Transverse colon (tissue), 4 donors: ENCODE data around the gene ATP1A2. TPM values are rescaled to one million over a fixed set of nuclear protein-coding genes. Genes with fewer than 3 reads are reported as not detected.

Experiments
- DNase-seq: peaks from one replicate; pipeline ENCODE4 v3.0.0-alpha.2; 2019
- H3K27ac ChIP-seq, 4 donors: fragments of 200-600 bp; sonication (generic); 2 replicates each; pipeline ENCODE4 v1.5.1; 2016 to 2018; ENCODE audit warnings: inconsistent platforms in 4 of 4
- H3K27me3 ChIP-seq: fragments of 200-600 bp; sonication (generic); 2 replicates; pipeline ENCODE4 v1.5.1; 2017; ENCODE audit warnings: inconsistent platforms
- H3K36me3 ChIP-seq, 4 donors: fragments of 200-600 bp; sonication (generic); 2 replicates each; pipeline ENCODE4 v1.5.1; 2017 to 2019; ENCODE audit warnings: inconsistent platforms in 4 of 4
- H3K4me1 ChIP-seq, 4 donors: fragments of 200-600 bp; sonication (generic); 2 replicates each; pipeline ENCODE4 v1.5.1; 2017 to 2020; ENCODE audit warnings: inconsistent platforms in 4 of 4
- H3K4me3 ChIP-seq, 4 donors: fragments of 200-600 bp; sonication (generic); 1 replicate in 1 of 4; 2 replicates in 3 of 4; pipeline versions ENCODE4 v1.5.1 to v1.6.1; 2017 to 2019; ENCODE audit warnings: inconsistent platforms in 4 of 4
- H3K9me3 ChIP-seq, 2 donors: fragments of 200-600 bp; sonication (generic); 2 replicates each; pipeline ENCODE4 v1.5.1; 2017 to 2019; ENCODE audit warnings: inconsistent platforms in 2 of 2
- EP300 ChIP-seq: sonication (generic); formaldehyde crosslinking; IDR thresholded peaks from one replicate; pipeline ENCODE4 v1.6.1; 2017; ENCODE audit warnings: antibody characterized with exemption, low read depth
- POLR2A ChIP-seq: fragments of 450-650 bp; IDR thresholded peaks from one replicate; pipeline ENCODE4 v1.6.1; 2016; ENCODE audit warnings: antibody characterized with exemption, mild to moderate bottlenecking, moderate library complexity
- POLR2AphosphoS5 ChIP-seq, 3 donors: sonication (generic); formaldehyde crosslinking; IDR thresholded peaks; one replicate each; pipeline ENCODE4 v1.6.1; 2016; ENCODE audit warnings: antibody characterized with exemption in 3 of 3
- WGBS, 2 donors: methylation state at CpG; one replicate each; pipeline ENCODE4 v1.1.5; 2018; ENCODE audit warnings: low coverage in 1 of 2; 5-methylcytosine and 5-hydroxymethylcytosine counted together
- in situ Hi-C, 4 donors: fragments of 200-750 bp; cut with MboI; loops; one replicate each; pipeline versions ENCODE4 v1.15.0 to v1.15.1; 2017; ENCODE audit warnings: low sequenced_read_pairs in 3 of 4, low pct_ligation_motif_present in 1 of 4, low pct_unique_long_range_greater_than_20kb in 1 of 4
- intact Hi-C: fragments of 100-400 bp; cut with DNase I; formaldehyde crosslinking; loops from one replicate; pipeline ENCODE4 v1.15.1; 2023; ENCODE audit warnings: low total_unique reads
- total RNA-seq, 4 donors: library from RNA; depleted of rRNA; stranded (reverse); fragments of >200 nt; gene quantifications; one replicate each; pipeline ENCODE4 v1.1.0, GENCODE V29; 2016
- TF ChIP-seq, protein P1 (sequence below), 5 experiments: fragments of 200-600 bp in 3 of 5; fragments of 450-650 bp in 2 of 5; sonication (generic) in 3 of 5; IDR thresholded peaks; 1 replicate in 2 of 5; 2 replicates in 3 of 5; pipeline ENCODE4 v1.5.1; 2016 to 2017; ENCODE audit warnings: antibody characterized with exemption in 5 of 5, inconsistent platforms in 3 of 5, mild to moderate bottlenecking in 2 of 5, moderate library complexity in 1 of 5

The ATP1A2 gene
- total RNA-seq, 4 donors from 2014 or later, result 11.4 to 40.8 (median 23.1) TPM

- Histone ChIP-seq H3K36me3 (no peaks in the 10 kb centered on the region), H3K9me3 (no peaks in the 10 kb centered on the region), H3K27ac (no peak overlapping the region), H3K4me3 (no peak overlapping the region), H3K4me1 (no peaks in the 10 kb centered on the region), H3K27me3 (no peaks in the 10 kb centered on the region)
- intact Hi-C loops, result no loop called here
- no peak for DNase-seq
- in situ Hi-C loops, result no loop called here
- WGBS, 2 donors, result 13 to 17% methylated on average over 1 of the region's 1 CpG
- no peak for TF ChIP-seq EP300
- no peak for TF ChIP-seq POLR2AphosphoS5 (IDR thresholded peaks at IDR 0.05)
- TF ChIP-seq POLR2A, result no peak
- TF ChIP-seq, protein P1, sequence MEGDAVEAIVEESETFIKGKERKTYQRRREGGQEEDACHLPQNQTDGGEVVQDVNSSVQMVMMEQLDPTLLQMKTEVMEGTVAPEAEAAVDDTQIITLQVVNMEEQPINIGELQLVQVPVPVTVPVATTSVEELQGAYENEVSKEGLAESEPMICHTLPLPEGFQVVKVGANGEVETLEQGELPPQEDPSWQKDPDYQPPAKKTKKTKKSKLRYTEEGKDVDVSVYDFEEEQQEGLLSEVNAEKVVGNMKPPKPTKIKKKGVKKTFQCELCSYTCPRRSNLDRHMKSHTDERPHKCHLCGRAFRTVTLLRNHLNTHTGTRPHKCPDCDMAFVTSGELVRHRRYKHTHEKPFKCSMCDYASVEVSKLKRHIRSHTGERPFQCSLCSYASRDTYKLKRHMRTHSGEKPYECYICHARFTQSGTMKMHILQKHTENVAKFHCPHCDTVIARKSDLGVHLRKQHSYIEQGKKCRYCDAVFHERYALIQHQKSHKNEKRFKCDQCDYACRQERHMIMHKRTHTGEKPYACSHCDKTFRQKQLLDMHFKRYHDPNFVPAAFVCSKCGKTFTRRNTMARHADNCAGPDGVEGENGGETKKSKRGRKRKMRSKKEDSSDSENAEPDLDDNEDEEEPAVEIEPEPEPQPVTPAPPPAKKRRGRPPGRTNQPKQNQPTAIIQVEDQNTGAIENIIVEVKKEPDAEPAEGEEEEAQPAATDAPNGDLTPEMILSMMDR (IDR thresholded peaks at IDR 0.05), result no peak
Observed at GRCh38 chr1:160143695-160144094, 28.1 kb downstream of the ATP1A2 start.

GRCh38 chr1:160144921-160145320 is 29.4 kb downstream of the ATP1A2 start:
- 64 to 86% methylated on average over 3 to 4 of the region's 4 CpGs for WGBS, 2 donors
- no peaks in the 10 kb centered on the region for H3K36me3 ChIP-seq
- H3K4me3 ChIP-seq, result no peak overlapping the region
- DNase-seq, result no peak
- H3K27ac ChIP-seq, result no peak overlapping the region
- TF ChIP-seq POLR2AphosphoS5 (IDR thresholded peaks at IDR 0.05) (no peak), EP300 (no peak), POLR2A (no peak)
- TF ChIP-seq, protein P1 (IDR thresholded peaks at IDR 0.05), result no peak
- intact Hi-C loops (no loop called here), in situ Hi-C loops (no loop called here)
- H3K9me3 ChIP-seq, result no peaks in the 10 kb centered on the region
- peaks cover 0 to 4% (median 0%) of the 10 kb centered on the region in 4 donors for H3K4me1 ChIP-seq
- no peaks in the 10 kb centered on the region for H3K27me3 ChIP-seq

GRCh38 chr1:160146107-160146506 is 30.5 kb downstream of the ATP1A2 start:
- Histone ChIP-seq H3K36me3 (no peaks in the 10 kb centered on the region), H3K4me3 (no peak overlapping the region), H3K27me3 (no peaks in the 10 kb centered on the region), H3K27ac (no peak overlapping the region), H3K4me1 (peaks cover 0 to 4% (median 0%) of the 10 kb centered on the region in 4 donors), H3K9me3 (no peaks in the 10 kb centered on the region)
- 89% methylated on average over 14 of the region's 14 CpGs; no CpG with 5 or more reads in 1 of the 2 donors for WGBS, 2 donors
- DNase-seq, result no peak
- TF ChIP-seq, protein P1 (IDR thresholded peaks at IDR 0.05), result no peak
- TF ChIP-seq POLR2AphosphoS5 (IDR thresholded peaks at IDR 0.05), result no peak
- no peak for TF ChIP-seq POLR2A
- TF ChIP-seq EP300, result no peak
- in situ Hi-C loops (no loop called here), intact Hi-C loops (no loop called here)

GRCh38 chr1:160148121-160148520 is 32.6 kb downstream of the ATP1A2 start:
- no peaks in the 10 kb centered on the region for H3K36me3 ChIP-seq
- no peaks in the 10 kb centered on the region for H3K9me3 ChIP-seq
- TF ChIP-seq EP300 (no peak), POLR2A (no peak), POLR2AphosphoS5 (IDR thresholded peaks at IDR 0.05) (no peak)
- TF ChIP-seq, protein P1 (IDR thresholded peaks at IDR 0.05), result no peak
- no peak overlapping the region for H3K27ac ChIP-seq
- WGBS, 2 donors, result 88 to 100% methylated on average over 1 to 3 of the region's 3 CpGs
- H3K27me3 ChIP-seq, result no peaks in the 10 kb centered on the region
- intact Hi-C loops (no loop called here), in situ Hi-C loops (no loop called here)
- no peak for DNase-seq
- H3K4me1 ChIP-seq, result peaks cover 0 to 4% (median 0%) of the 10 kb centered on the region in 4 donors
- H3K4me3 ChIP-seq, result no peak overlapping the region
